MG63 (cell line): Measurements from ENCODE around the gene PDE2A. TPM values are rescaled to one million over a fixed set of nuclear protein-coding genes. Genes with fewer than 3 reads are reported as not detected.
A peak's percentile ranks its signal among the peaks of the same experiment; 100 is the strongest.

Experiments used
- DNase-seq: peaks from one replicate; pipeline ENCODE4 v3.0.0-alpha.2; 2020
- H3K27me3 ChIP-seq: fragments of 250-450 bp; sonication (Bioruptor Pico); 2 replicates; pipeline ENCODE4 v1.5.1; 2020; ENCODE audit warnings: mild to moderate bottlenecking, moderate library complexity
- H3K36me3 ChIP-seq: fragments of 250-450 bp; sonication (Bioruptor Pico); 2 replicates; pipeline ENCODE4 v1.5.1; 2020; ENCODE audit warnings: mild to moderate bottlenecking, moderate library complexity
- H3K4me3 ChIP-seq: fragments of 250-450 bp; sonication (Bioruptor Pico); 2 replicates; pipeline ENCODE4 v1.5.1; 2020; ENCODE audit warnings: mild to moderate bottlenecking, moderate library complexity
- H3K9me3 ChIP-seq: fragments of 250-450 bp; sonication (Bioruptor Pico); 2 replicates; pipeline ENCODE4 v1.5.1; 2020; ENCODE audit warnings: mild to moderate bottlenecking, moderate library complexity
- total RNA-seq: library from RNA; depleted of rRNA; stranded (reverse); fragments of >200 nt; shearing (Covaris generic); gene quantifications from 2 replicates; pipeline ENCODE4 v1.2.3, GENCODE V29; 2014; ENCODE audit warnings: low replicate concordance

Gene PDE2A
- total RNA-seq, 1 experiment from 2014 or later = not detected

DNA sequence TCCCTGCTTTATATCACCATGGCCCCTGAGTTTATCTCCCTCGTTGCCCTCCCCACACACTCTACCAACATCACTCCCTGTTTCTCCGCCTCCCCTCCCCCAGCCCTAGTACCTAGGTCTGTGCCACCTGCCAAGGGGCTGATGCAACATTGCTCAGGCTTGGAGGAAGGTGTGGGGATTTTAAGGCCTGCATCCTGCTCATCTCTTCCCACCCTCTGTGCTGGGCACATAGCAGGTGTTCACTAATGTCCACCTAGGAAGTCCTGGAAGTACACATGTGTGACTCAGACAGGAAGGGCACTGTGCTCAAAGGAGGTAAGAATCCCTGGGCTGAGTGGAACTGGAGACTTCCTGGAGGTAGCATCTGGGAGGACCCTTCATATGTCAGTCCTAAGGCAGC lies 37.0 kb downstream of the PDE2A start:
- H3K27me3 ChIP-seq = peaks cover 24% of the 10 kb centered on the region
- no peaks in the 10 kb centered on the region for H3K9me3 ChIP-seq
- H3K36me3 ChIP-seq = no peaks in the 10 kb centered on the region
- H3K4me3 ChIP-seq = no peak overlapping the region
- no peak for DNase-seq

DNA sequence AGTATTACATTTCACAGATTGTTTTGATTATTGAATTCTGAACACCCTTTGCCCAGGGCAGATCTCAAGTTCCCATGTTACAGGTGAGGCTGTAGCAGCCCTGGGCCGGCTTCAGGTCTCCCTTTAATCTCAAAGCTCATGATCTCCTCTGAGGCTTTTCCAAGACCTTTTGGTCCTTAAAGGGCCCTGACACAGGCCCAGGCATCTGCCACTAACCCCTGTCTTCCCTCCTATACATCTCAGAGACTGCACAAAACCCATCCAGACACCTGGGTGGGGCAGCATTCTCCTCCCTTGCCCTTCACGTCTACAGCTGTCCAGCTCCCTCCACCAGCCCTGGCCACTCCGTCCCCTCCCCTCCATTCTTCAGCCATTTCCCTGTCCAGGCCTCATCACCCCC lies 37.8 kb downstream of the PDE2A start:
- Histone ChIP-seq H3K36me3 (no peaks in the 10 kb centered on the region), H3K9me3 (no peaks in the 10 kb centered on the region), H3K4me3 (no peak overlapping the region), H3K27me3 (peaks cover 16% of the 10 kb centered on the region)
- no peak for DNase-seq

GRCh38 chr11:72635933-72636332 lies 38.3 kb downstream of the PDE2A start:
- Histone ChIP-seq H3K9me3 (no peaks in the 10 kb centered on the region), H3K27me3 (peaks cover 12% of the 10 kb centered on the region), H3K4me3 (no peak overlapping the region), H3K36me3 (no peaks in the 10 kb centered on the region)
- no peak for DNase-seq

DNA sequence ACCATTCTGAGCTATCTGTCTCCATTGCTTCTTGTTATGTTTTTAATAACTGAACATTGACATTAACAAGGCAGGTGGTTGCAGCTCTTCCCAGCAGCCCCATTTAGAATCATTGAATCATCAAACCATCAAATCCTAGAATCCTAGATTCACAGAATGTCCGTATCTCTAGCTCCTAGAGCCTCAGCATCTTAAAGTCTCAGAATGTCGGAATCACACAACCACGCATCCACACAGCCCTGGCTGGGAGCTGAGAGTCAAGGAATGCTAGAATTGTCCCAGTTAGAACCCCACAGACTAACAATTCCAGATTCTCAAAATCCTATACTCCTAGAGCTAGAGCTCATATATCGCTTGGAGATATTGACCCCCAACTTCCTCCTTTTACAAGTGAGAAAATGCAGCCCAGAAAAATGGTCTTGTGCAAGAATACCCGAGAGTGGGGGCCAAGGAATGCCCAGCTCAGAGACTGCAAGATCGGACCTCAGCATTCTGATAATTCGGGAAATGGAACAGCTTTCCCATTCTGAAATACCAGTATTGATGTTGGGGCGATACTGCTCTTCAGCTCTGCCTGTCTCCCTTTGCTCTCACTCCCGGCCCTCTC lies 38.8 kb downstream of the PDE2A start:
- no peak overlapping the region for H3K4me3 ChIP-seq
- no peaks in the 10 kb centered on the region for H3K9me3 ChIP-seq
- H3K27me3 ChIP-seq = peaks cover 6% of the 10 kb centered on the region
- no peaks in the 10 kb centered on the region for H3K36me3 ChIP-seq
- no peak for DNase-seq

DNA sequence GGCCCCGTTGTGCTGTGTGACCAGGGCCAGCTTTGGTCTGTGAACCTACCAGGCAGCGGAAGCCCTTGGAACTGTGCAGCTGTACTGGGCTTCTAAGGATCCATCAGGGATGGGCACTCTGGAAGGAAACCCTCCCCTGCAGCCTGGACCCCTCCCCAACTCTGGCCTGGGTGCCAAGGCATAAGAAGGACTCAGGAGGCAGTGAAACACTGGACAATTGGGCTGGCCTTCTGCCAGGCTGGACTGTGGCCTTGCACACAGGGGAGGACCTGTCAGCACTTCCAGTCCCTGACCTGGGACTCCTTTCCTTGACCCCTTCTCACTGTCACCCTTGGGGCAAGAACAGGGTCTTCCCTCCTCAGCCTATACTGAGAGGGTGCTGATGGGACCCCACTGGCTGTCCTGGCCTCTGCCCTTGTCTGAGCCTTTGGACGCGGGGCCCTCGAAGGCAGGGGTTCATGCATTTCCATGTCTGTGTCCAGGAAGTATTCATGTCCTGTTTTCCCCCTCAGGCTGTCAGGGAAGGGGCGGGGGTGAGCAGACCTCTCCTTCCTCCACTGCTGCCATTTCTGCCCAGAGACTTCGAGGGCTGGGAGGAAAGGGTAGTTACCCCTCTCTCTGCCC lies 39.6 kb downstream of the PDE2A start:
- 0 out of 2 replicates have a peak, but pooled peaks cover 4% of the 10 kb centered on the region for H3K27me3 ChIP-seq
- DNase-seq = no peak
- H3K36me3 ChIP-seq = no peaks in the 10 kb centered on the region
- H3K9me3 ChIP-seq = no peaks in the 10 kb centered on the region
- H3K4me3 ChIP-seq = no peak overlapping the region

- no peak for DNase-seq
- Histone ChIP-seq H3K9me3 (no peaks in the 10 kb centered on the region), H3K27me3 (0 out of 2 replicates have a peak, but pooled peaks cover 1% of the 10 kb centered on the region), H3K36me3 (no peaks in the 10 kb centered on the region), H3K4me3 (no peak overlapping the region)
Measured at GRCh38 chr11:72634016-72634415, 40.2 kb downstream of the PDE2A start.

DNA sequence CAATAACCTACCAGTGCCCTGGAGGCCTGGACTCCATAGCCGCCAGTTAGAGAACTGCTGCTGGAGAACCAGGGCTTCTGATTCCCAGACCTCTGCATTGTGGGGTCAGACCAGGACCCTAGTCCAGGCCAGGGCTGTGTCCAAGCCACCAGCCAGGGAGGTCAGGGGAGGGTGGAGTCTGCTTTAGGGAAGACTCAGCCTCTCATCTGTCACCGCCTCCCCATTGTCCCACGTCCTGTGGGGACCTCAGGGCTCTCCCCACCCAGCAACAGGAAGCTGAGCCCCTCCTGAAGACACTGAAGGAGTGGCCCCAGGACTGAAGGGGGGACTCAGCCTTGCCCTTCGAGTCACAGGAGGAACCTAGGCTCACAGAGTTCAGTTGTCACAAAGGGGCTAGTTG lies 41.2 kb downstream of the PDE2A start:
- H3K4me3 ChIP-seq = no peak overlapping the region
- H3K36me3 ChIP-seq = no peaks in the 10 kb centered on the region
- H3K9me3 ChIP-seq = no peaks in the 10 kb centered on the region
- H3K27me3 ChIP-seq = no peaks in the 10 kb centered on the region
- DNase-seq = no peak

- Histone ChIP-seq H3K4me3 (no peak overlapping the region), H3K9me3 (no peaks in the 10 kb centered on the region), H3K36me3 (no peaks in the 10 kb centered on the region), H3K27me3 (no peaks in the 10 kb centered on the region)
- DNase-seq = no peak
Measured at GRCh38 chr11:72631806-72632731, 42.2 kb downstream of the PDE2A start.

DNA sequence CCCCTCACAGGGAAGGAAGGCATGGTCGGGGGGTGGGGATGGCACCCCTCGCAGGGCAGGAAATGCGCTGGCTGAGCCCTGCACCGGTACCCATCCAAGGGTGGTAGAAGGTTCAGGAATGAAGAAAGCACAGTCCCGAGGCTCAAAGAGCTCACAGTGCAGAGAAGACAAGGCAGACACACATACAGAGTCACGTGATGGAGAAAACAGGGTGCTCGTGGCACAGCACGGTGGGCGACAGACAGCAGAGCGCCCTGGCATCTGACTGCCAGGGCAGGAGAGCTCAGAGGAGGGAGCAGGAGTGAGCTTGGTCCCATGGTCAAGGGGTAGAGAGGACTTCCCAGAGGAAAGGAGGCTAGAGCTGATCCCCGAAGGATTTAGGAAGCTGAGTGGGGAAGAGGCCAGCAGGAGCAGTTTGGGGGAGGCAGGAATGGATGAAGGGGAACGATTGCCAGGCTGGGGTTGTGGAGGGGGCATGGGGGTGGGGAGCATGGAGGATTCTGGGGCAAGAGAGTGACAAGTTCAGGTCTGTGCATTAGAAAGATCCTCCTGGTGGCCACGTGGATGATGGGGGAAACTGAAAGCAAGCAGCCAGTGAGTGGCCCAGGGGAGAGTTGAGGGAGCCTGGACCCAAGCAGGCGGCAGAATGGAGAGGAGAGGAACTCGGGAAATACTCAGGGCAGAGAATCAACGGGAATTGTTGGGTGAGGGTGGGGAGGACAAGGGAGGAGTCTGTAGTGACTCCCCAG lies 43.9 kb downstream of the PDE2A start:
- Histone ChIP-seq H3K27me3 (no peaks in the 10 kb centered on the region), H3K9me3 (no peaks in the 10 kb centered on the region)

DNA sequence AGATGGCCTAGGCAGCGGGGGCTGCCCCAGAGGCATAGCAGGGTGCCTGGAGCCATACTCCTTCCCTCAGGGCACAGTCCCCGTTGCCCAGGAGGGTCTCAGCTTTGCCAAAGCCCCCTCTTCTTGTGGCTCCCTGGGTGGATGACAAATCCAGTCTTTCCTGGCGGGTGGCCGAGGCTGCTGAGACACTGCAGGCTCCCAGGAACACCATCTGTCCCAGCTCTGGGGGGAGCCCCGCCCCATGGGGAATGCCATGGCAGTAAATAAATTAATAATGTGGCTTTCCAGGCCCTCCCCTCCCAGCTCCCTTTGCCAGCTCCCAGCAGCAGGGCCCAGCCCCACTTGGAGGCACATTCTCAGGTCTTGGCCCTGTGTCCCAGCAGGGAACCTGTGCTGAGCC lies 45.0 kb downstream of the PDE2A start:
- DNase-seq = peak; percentile 33
- Histone ChIP-seq H3K27me3 (no peaks in the 10 kb centered on the region), H3K9me3 (no peaks in the 10 kb centered on the region)

More for the DNA sequence above, 43.9 kb downstream of the PDE2A start:
- no peak for DNase-seq
- Histone ChIP-seq H3K36me3 (no peaks in the 10 kb centered on the region), H3K4me3 (no peak overlapping the region)

GRCh38 chr11:72627594-72628281 lies 46.5 kb downstream of the PDE2A start:
- H3K4me3 ChIP-seq = no peak overlapping the region
- no peak for DNase-seq
- H3K9me3 ChIP-seq = no peaks in the 10 kb centered on the region
- H3K27me3 ChIP-seq = peaks cover 2% of the 10 kb centered on the region; the same call in 1 of the 2 replicates
- H3K36me3 ChIP-seq = no peaks in the 10 kb centered on the region

More for the DNA sequence above, 45.0 kb downstream of the PDE2A start:
- Histone ChIP-seq H3K36me3 (no peaks in the 10 kb centered on the region), H3K4me3 (no peak overlapping the region)

- Histone ChIP-seq H3K9me3 (no peaks in the 10 kb centered on the region), H3K27me3 (peaks cover 5% of the 10 kb centered on the region), H3K4me3 (no peak overlapping the region), H3K36me3 (no peaks in the 10 kb centered on the region)
- DNase-seq = no peak
Measured at GRCh38 chr11:72626414-72626936, 47.7 kb downstream of the PDE2A start.

DNA sequence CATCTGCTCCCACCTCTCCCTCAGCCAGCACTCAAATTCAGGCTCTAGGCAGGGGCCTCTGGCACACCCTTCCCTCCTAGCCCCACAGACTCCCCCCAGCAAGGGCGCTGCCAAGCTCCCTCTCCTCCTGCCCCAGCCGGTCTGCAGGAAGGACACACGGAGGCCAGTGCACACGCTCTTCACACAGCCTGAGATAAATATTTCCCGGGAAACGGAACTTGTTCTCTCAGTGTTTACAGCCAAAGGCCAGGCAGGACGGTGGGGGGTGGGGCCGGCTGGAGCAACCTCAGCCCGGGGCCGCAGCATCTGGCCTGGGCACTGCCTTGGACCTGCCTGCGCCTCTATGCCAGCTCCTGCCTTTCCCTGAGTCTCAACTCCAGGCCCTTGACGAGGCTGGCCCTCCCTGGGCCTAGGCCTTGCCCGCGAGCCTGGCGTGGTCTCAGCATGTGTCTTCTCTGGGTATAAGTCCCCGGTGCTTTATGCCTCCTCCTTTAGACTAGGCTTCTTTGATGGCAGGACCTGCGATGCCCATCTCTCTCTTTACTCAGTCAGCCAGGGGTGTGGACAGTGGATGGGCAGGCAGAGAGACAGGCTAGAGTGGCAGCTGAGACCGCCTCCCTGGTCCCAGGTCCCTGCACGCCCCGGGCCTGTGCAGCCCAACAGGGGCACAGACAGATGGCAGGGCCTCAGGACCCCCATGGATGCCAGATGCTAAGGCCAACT lies 48.4 kb downstream of the PDE2A start:
- H3K9me3 ChIP-seq = no peaks in the 10 kb centered on the region
- peaks cover 5% of the 10 kb centered on the region for H3K27me3 ChIP-seq
- H3K36me3 ChIP-seq = no peaks in the 10 kb centered on the region
- no peak overlapping the region for H3K4me3 ChIP-seq
- no peak for DNase-seq

- no peaks in the 10 kb centered on the region for H3K9me3 ChIP-seq
- peaks cover 5% of the 10 kb centered on the region for H3K27me3 ChIP-seq
- H3K36me3 ChIP-seq = no peaks in the 10 kb centered on the region
- H3K4me3 ChIP-seq = no peak overlapping the region
- no peak for DNase-seq
Measured at GRCh38 chr11:72624496-72625201, 49.6 kb downstream of the PDE2A start.

GRCh38 chr11:72623052-72623451 lies 51.2 kb downstream of the PDE2A start:
- H3K9me3 ChIP-seq = no peaks in the 10 kb centered on the region
- peaks cover 5% of the 10 kb centered on the region for H3K27me3 ChIP-seq
- no peak for DNase-seq
- no peak overlapping the region for H3K4me3 ChIP-seq
- no peaks in the 10 kb centered on the region for H3K36me3 ChIP-seq
